ENCODE results near the gene MESD. TPM values are rescaled to one million over a fixed set of nuclear protein-coding genes. Genes with fewer than 3 reads are reported as not detected.

The MESD gene
- 27.4 TPM for polyA plus RNA-seq (2013, experiment 1 of 2)
- polyA plus RNA-seq (2013, experiment 2 of 2) = 28.5 TPM

DNA sequence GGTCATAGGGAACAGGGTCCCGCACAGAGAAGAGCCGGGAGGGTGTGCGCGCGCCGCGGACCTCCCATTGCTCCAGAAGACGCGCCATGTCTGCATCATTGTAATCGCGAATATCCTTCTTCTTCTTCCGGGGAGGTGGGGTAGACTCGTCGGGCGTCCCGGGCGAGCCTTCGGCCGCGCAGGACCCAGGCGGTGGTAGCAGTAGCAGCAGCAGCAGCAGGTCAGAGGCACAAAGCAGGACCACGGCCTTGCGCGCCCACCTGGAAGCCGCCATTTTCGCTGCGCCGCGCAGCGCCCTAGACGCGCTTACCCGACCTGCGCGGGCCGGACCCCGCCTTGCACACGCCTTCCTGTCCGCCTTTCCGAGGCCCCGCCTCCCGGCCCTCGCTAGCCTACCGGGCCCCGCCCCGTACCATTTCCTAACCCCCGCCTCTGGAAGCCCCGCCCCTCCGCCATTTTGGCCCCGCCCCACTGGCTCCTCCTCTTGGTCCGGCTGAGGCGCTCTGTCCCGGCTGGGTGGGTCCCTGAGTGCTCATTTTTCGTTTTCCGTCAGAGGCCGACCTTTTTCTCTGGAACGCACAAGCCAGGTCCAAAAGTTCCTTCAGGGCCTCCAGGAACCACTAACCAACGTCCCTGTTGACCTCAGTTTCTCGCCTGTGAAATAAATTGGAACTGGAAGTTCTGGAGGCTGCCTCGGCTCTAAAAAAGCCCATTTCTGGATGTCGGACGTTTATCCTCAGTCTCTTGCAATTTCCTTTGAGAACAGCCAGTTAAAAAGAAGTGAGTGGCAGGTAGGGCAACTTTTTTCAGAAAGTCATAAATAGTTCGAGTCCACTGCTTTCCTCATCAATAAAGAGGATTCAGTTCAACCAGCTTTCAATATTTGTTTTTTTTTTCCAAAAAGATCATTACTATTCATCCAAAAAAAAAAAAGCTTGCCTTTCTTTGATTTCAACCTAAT lies at the start of gene MESD:
MESD (minus strand) TSS at position 302 of the 961 bp plus-strand sequence; CDS start at position 274, 28 bp downstream.
- peak within 1 kb of the TSS; percentile 82 for H3K27ac ChIP-seq (ENCODE audit: low read depth, low read length)
- no peaks in the 10 kb centered on the region for H3K27me3 ChIP-seq (ENCODE audit: insufficient read depth, low read length)
- peak within 1 kb of the TSS; percentile 88 for H3K9ac ChIP-seq (ENCODE audit: low read depth, low read length)
- H3K4me1 ChIP-seq (ENCODE audit: insufficient read depth, low read length) = peaks cover 18% of the 10 kb centered on the region
- no peaks in the 10 kb centered on the region for H3K9me3 ChIP-seq (ENCODE audit: insufficient read depth, low read depth, low read length)
- peak within 1 kb of the TSS; percentile 89 for H3K4me3 ChIP-seq (ENCODE audit: low read length)
- WGBS = 2% methylated on average over 63 of the region's 63 CpGs
- H3K36me3 ChIP-seq (ENCODE audit: insufficient read depth, low read length) = no peaks in the 10 kb centered on the region; the same call in none of the 2 replicates

DNA sequence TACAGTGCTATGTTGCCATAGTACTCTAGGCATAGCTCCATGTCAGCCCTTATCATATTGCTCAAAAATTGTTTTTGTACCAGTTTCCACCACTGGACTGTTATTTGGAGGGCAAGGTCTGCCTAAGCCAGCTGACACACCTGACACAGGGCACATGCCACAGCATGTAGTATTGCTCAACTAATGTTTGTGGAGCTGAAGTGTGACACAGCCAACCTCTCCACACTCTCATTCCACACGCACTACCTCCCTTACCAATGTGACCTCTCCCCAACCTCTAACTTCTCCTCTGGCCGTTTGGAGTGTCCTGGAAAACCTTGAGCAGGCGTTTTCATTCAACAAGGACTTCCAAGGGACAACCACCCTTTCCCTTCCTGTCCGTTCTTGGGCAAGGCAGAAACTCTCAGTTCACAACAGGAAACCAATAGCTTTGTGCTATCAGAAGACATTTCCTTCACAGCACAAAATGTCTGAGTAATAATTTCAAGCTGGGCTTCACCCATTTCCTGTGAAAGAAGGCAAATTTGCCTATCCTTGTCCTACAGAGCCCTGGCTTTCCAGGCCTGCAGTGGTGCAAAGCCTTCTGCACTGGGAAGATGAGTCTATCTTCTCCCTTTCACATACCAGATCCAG lies 49.5 kb upstream of the MESD start:
- H3K9ac ChIP-seq (ENCODE audit: low read depth, low read length) = no peak overlapping the region
- WGBS = 84% methylated on average over 4 of the region's 4 CpGs

DNA sequence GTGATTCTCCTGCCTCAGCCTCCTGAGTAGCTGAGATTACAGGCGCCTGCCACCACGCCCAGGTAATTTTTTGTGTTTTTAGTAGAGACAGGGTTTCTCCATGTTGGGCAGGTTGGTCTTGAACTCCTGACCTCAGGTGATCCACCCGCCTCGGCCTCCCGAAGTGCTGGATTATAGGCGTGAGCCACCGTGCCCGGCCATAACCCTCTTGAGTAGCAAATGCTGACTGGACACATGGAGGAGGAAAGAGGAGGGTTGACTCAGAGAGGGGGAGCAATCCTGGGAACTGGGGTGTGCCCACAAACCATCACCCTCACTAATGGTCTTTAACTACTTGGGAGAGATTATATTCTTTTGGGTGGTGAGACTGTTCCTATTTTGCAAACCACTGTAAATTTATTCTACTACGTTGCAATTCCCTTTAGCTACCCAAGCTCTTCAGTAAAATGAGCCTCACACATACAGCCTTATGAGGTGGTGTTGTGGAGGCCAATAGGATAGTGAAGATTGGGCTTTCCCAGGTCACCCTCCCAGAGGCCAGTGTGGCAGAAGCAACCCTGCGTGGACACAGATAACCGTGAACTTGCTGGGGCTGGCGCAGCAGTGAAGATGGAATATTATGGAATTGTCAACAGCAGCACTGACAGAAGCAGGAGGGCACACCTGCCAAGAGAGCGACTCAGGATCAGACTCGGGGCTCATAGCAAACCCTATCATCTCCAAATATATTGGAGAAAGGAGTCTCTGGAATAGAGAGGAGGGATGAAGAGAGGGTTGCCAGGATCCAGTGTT lies 48.5 kb upstream of the MESD start:
- Histone ChIP-seq H3K4me1 (ENCODE audit: insufficient read depth, low read length) (no peaks in the 10 kb centered on the region), H3K4me3 (ENCODE audit: low read length) (no peak overlapping the region), H3K9me3 (ENCODE audit: insufficient read depth, low read depth, low read length) (no peaks in the 10 kb centered on the region), H3K27ac (ENCODE audit: low read depth, low read length) (no peak overlapping the region), H3K27me3 (ENCODE audit: insufficient read depth, low read length) (no peaks in the 10 kb centered on the region), H3K36me3 (ENCODE audit: insufficient read depth, low read length) (no peaks in the 10 kb centered on the region), H3K9ac (ENCODE audit: low read depth, low read length) (no peak overlapping the region)
- 91% methylated on average over 11 of the region's 14 CpGs for WGBS

More for the DNA sequence above, 49.5 kb upstream of the MESD start:
- no peak overlapping the region for H3K4me3 ChIP-seq (ENCODE audit: low read length)
- H3K9me3 ChIP-seq (ENCODE audit: insufficient read depth, low read depth, low read length) = no peaks in the 10 kb centered on the region
- H3K4me1 ChIP-seq (ENCODE audit: insufficient read depth, low read length) = no peaks in the 10 kb centered on the region
- no peaks in the 10 kb centered on the region for H3K36me3 ChIP-seq (ENCODE audit: insufficient read depth, low read length)
- H3K27ac ChIP-seq (ENCODE audit: low read depth, low read length) = no peak overlapping the region
- H3K27me3 ChIP-seq (ENCODE audit: insufficient read depth, low read length) = no peaks in the 10 kb centered on the region

DNA sequence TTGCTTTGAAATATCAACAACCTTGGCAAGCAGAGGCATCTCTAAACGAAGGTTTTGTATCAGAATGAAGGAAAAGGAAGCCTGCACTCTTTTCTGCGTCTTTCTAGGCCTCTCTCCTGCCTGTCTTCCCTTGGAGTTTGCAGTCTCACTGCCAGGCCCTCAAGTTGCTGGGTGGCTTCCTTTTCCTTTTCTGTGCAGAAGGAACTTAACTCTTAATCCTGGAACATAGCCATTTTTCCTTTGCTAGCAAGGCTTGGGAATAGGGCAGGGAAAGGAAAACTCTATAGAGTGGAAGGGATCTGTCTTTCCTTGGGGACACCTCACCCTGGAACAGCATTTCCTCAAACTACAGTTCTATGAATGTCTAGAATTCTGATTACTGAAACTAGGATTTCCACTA lies 43.9 kb upstream of the MESD start:
- no peaks in the 10 kb centered on the region for H3K36me3 ChIP-seq (ENCODE audit: insufficient read depth, low read length)
- H3K4me1 ChIP-seq (ENCODE audit: insufficient read depth, low read length) = peaks cover 5% of the 10 kb centered on the region; the same call in 1 of the 2 replicates
- H3K4me3 ChIP-seq (ENCODE audit: low read length) = no peak overlapping the region
- no peaks in the 10 kb centered on the region; the same call in 1 of the 2 replicates for H3K9me3 ChIP-seq (ENCODE audit: insufficient read depth, low read depth, low read length)
- 76% methylated on average over 2 of the region's 2 CpGs for WGBS
- no peak overlapping the region for H3K27ac ChIP-seq (ENCODE audit: low read depth, low read length)
- no peaks in the 10 kb centered on the region for H3K27me3 ChIP-seq (ENCODE audit: insufficient read depth, low read length)
- H3K9ac ChIP-seq (ENCODE audit: low read depth, low read length) = no peak overlapping the region

DNA sequence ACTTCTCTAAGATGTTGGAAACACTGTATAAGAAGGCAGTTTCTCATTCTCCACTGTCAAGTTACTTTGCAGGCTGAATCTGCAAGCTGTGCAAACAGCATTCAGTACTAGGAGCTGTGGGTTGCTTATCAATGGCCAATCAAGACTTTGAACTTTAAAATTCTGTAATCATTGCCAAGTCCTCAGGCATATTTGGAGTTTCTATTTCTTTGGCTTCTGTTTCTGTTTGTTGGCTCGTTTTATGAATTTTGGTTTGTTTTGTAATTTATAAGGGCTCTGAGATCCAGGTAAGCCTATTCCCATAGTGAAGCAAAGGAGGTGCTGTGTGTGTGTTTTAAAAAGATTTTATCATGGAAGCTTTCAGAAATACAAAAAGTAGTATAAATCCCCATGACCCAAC lies 43.2 kb upstream of the MESD start:
- Histone ChIP-seq H3K4me1 (ENCODE audit: insufficient read depth, low read length) (peaks cover 7% of the 10 kb centered on the region; the same call in 1 of the 2 replicates), H3K9me3 (ENCODE audit: insufficient read depth, low read depth, low read length) (no peaks in the 10 kb centered on the region; the same call in 1 of the 2 replicates), H3K27me3 (ENCODE audit: insufficient read depth, low read length) (no peaks in the 10 kb centered on the region), H3K9ac (ENCODE audit: low read depth, low read length) (no peak overlapping the region), H3K27ac (ENCODE audit: low read depth, low read length) (no peak overlapping the region), H3K36me3 (ENCODE audit: insufficient read depth, low read length) (no peaks in the 10 kb centered on the region), H3K4me3 (ENCODE audit: low read length) (no peak overlapping the region)
- 81% methylated on average over 1 of the region's 1 CpG for WGBS

DNA sequence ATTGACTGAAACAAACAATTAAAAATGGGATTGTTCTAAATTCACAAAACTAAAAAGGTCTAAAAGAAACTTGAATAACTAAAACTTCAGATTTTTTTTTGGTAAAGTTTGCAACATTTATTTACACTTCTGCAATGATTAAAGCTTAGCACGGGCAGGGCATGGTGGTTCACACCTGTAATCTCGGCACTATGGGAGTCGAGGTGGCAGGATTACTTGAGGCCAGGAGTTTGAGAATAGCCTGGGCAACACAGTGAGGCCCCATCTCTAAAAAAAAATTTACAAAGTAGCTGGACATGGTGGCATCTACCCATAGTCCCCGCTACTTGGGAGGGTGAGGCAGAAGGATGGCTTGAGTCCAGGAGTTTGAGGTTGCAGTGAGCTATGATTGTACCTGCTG lies 42.7 kb upstream of the MESD start:
- no peaks in the 10 kb centered on the region for H3K27me3 ChIP-seq (ENCODE audit: insufficient read depth, low read length)
- WGBS = 94% methylated on average over 4 of the region's 4 CpGs
- H3K4me1 ChIP-seq (ENCODE audit: insufficient read depth, low read length) = peaks cover 7% of the 10 kb centered on the region; the same call in 1 of the 2 replicates
- H3K9ac ChIP-seq (ENCODE audit: low read depth, low read length) = no peak overlapping the region
- H3K36me3 ChIP-seq (ENCODE audit: insufficient read depth, low read length) = no peaks in the 10 kb centered on the region
- no peak overlapping the region for H3K4me3 ChIP-seq (ENCODE audit: low read length)
- H3K9me3 ChIP-seq (ENCODE audit: insufficient read depth, low read depth, low read length) = no peaks in the 10 kb centered on the region; the same call in 1 of the 2 replicates
- H3K27ac ChIP-seq (ENCODE audit: low read depth, low read length) = no peak overlapping the region

DNA sequence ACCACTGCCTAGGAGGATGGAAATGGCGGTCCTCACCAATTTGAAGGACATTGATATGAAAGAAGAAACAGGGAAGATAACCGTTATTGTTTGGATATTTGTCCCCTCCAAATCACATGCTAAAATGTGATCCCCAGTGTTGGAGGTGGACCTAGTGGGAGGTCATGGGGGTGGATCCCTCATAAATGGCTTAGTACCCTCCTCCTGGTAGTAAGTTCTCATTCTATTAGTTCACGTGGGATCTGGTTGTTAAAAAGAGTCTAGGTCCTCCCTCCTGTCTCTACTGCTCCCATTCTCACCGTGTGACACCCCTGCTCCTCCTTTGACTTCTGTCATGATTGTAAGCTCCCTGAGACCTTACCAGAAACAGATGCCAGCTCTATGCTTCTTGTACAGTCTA lies 41.6 kb upstream of the MESD start:
- H3K4me3 ChIP-seq (ENCODE audit: low read length) = no peak overlapping the region
- H3K27ac ChIP-seq (ENCODE audit: low read depth, low read length) = no peak overlapping the region
- H3K36me3 ChIP-seq (ENCODE audit: insufficient read depth, low read length) = no peaks in the 10 kb centered on the region
- H3K27me3 ChIP-seq (ENCODE audit: insufficient read depth, low read length) = no peaks in the 10 kb centered on the region
- 89% methylated on average over 4 of the region's 4 CpGs for WGBS
- H3K9me3 ChIP-seq (ENCODE audit: insufficient read depth, low read depth, low read length) = no peaks in the 10 kb centered on the region; the same call in 1 of the 2 replicates
- H3K4me1 ChIP-seq (ENCODE audit: insufficient read depth, low read length) = peaks cover 7% of the 10 kb centered on the region; the same call in 1 of the 2 replicates
- H3K9ac ChIP-seq (ENCODE audit: low read depth, low read length) = no peak overlapping the region

DNA sequence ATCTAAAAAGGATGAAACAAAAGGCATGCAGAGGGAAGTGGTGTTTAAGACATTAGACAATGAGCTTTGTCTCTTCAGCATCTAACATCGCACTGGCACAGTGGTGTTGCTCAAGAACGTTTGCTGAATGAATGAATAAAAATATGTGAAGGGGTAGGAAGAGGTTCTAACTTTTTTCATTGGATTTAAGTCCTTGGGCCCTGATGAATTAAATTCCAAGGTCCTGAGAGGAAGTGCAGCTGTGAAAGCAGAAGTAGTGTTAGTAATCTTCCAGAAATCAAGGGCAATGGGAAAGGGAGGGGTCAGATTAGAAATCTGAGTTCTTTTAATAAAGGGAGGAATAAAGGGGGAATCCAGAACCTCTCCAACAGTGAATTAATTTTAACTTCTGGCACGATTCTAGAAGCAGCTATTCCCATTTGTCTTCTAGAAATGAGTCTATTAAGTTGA lies 40.7 kb upstream of the MESD start:
- Histone ChIP-seq H3K9ac (ENCODE audit: low read depth, low read length) (no peak overlapping the region), H3K9me3 (ENCODE audit: insufficient read depth, low read depth, low read length) (no peaks in the 10 kb centered on the region; the same call in 1 of the 2 replicates), H3K27me3 (ENCODE audit: insufficient read depth, low read length) (no peaks in the 10 kb centered on the region), H3K4me1 (ENCODE audit: insufficient read depth, low read length) (peaks cover 7% of the 10 kb centered on the region; the same call in 1 of the 2 replicates), H3K36me3 (ENCODE audit: insufficient read depth, low read length) (no peaks in the 10 kb centered on the region), H3K27ac (ENCODE audit: low read depth, low read length) (no peak overlapping the region), H3K4me3 (ENCODE audit: low read length) (no peak overlapping the region)
- 93% methylated on average over 3 of the region's 3 CpGs for WGBS

DNA sequence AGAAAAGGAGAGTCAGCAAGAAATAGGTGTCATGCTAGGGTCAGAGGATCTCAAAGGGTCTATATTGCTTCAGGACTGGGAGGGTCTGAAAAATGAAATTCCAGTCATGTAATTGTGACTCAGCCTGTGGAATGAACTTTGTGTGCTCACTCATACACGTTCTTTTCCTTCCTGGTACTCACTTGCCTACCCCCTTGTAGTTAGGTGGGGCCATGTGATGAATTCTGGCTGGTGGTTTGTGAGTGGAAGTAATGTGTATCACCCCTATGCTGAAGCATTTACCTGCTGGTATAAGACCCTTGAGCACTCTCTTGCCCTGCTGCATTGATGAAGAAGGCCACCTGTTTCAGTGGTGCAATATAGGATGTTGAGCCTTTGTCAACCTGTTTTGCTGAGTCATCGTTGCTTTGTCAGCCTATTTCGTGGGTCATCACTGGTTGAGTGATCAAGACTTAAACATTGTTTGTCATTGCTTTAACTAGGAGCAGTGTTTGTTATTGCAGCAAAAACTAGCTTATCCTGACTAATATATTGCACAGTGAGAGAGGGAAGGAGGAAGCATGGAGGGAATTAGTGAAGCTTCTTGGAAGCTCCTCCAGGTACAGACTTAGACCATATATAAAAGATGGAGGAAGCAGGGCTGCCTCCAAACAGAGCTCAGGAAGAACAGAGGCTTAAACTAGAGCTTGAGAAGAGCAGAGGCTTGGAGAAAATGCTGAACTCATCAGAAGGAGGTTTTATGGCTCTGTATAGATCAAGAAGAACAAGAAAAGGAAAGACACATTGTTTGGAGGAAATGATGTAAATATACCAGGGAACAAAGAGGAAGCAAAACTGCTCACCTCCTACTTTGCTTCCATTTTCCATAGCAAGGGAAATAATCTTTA lies 40.0 kb upstream of the MESD start:
- no peaks in the 10 kb centered on the region for H3K27me3 ChIP-seq (ENCODE audit: insufficient read depth, low read length)
- peaks cover 9% of the 10 kb centered on the region for H3K4me1 ChIP-seq (ENCODE audit: insufficient read depth, low read length)
- no peak overlapping the region for H3K9ac ChIP-seq (ENCODE audit: low read depth, low read length)
- no peak overlapping the region for H3K27ac ChIP-seq (ENCODE audit: low read depth, low read length)
- no peaks in the 10 kb centered on the region; the same call in 1 of the 2 replicates for H3K9me3 ChIP-seq (ENCODE audit: insufficient read depth, low read depth, low read length)
- no peak overlapping the region for H3K4me3 ChIP-seq (ENCODE audit: low read length)
- 88% methylated on average over 3 of the region's 3 CpGs for WGBS
- H3K36me3 ChIP-seq (ENCODE audit: insufficient read depth, low read length) = no peaks in the 10 kb centered on the region

Measured in HUES64 (cell line).